Endodermal cell (in vitro differentiated cells): Measurements from ENCODE around the gene TSPAN15. TPM values are rescaled to one million over a fixed set of nuclear protein-coding genes. Genes with fewer than 3 reads are reported as not detected.

ENCODE experiments used
- DNase-seq: peaks from one replicate; pipeline ENCODE4 v3.0.0-alpha.2; 2017
- H3K27ac ChIP-seq: 2 replicates; pipeline ENCODE4 v1.5.1; 2013; ENCODE audit warnings: mild to moderate bottlenecking, low read depth, low read length, moderate library complexity
- H3K27me3 ChIP-seq: 2 replicates; pipeline ENCODE4 v1.6.1; 2013; ENCODE audit warnings: mild to moderate bottlenecking, low read length, moderate library complexity; ENCODE audit not compliant: insufficient read depth, control insufficient read depth, poor library complexity, severe bottlenecking
- H3K36me3 ChIP-seq: 2 replicates; pipeline ENCODE4 v1.7.0; 2013; ENCODE audit warnings: mild to moderate bottlenecking, low read length, moderate library complexity; ENCODE audit not compliant: control insufficient read depth, insufficient read depth
- H3K4me1 ChIP-seq: one replicate; pipeline ENCODE4 v1.7.0; 2013; ENCODE audit warnings: low read length; ENCODE audit not compliant: control insufficient read depth, insufficient read depth
- H3K4me3 ChIP-seq: 2 replicates; pipeline ENCODE4 v1.5.1; 2013; ENCODE audit warnings: mild to moderate bottlenecking, low read length, moderate library complexity
- H3K9ac ChIP-seq: 2 replicates; pipeline ENCODE4 v1.6.1; 2013; ENCODE audit warnings: mild to moderate bottlenecking, low read length, moderate library complexity; ENCODE audit not compliant: poor library complexity, severe bottlenecking; ENCODE audit errors: extremely low read depth
- H3K9me3 ChIP-seq: 2 replicates; pipeline ENCODE4 v1.6.1; 2013; ENCODE audit warnings: mild to moderate bottlenecking, low read length, moderate library complexity; ENCODE audit not compliant: control insufficient read depth
- H3K27ac Mint-ChIP-seq: 2 replicates; pipeline ENCODE4 v1.8.0; 2020; ENCODE audit warnings: mixed read lengths
- H3K27me3 Mint-ChIP-seq: 2 replicates; pipeline ENCODE4 v1.8.0; 2021; ENCODE audit warnings: mild to moderate bottlenecking, mixed read lengths; ENCODE audit not compliant: insufficient read depth
- H3K36me3 Mint-ChIP-seq: 2 replicates; pipeline ENCODE4 v1.8.0; 2020; ENCODE audit warnings: low read depth, mixed read lengths
- H3K4me1 Mint-ChIP-seq: 2 replicates; pipeline ENCODE4 v1.8.0; 2020; ENCODE audit warnings: mixed read lengths
- H3K4me3 Mint-ChIP-seq: 2 replicates; pipeline ENCODE4 v1.8.0; 2020; ENCODE audit warnings: mild to moderate bottlenecking, moderate library complexity, mixed read lengths
- H3K9me3 Mint-ChIP-seq: 2 replicates; pipeline ENCODE4 v1.8.0; 2020; ENCODE audit warnings: mild to moderate bottlenecking, mixed read lengths
- WGBS, 2 experiments: methylation state at CpG; one replicate each; pipeline versions ENCODE4 v1.1.5 to v1.1.7; 2013; ENCODE audit warnings: missing lambda C conversion rate in 2 of 2, mixed read lengths in 1 of 2; ENCODE audit not compliant: insufficient coverage in 1 of 2, insufficient read length in 1 of 2; 5-methylcytosine and 5-hydroxymethylcytosine counted together
- total RNA-seq, 2 donors: library from RNA; stranded (reverse); fragmentation: NEBNext Ultra II Directional in 1 of 2; extraction: Animal tissue kit (Norgen Biotek cat#: 25700) in 1 of 2; gene quantifications; 2 replicates in 1 of 2; 3 replicates in 1 of 2; pipeline ENCODE4 v1.2.1, GENCODE V29; 2021
- TF ChIP-seq, protein P1 (sequence below): fragments of 200-600 bp; sonication (generic); conservative IDR thresholded peaks from 2 replicates; pipeline ENCODE4 v1.5.0; 2021; ENCODE audit warnings: antibody characterized with exemption, mild to moderate bottlenecking

The TSPAN15 gene
- total RNA-seq, 2 donors from 2014 or later, result 10.1 to 15.8 TPM

- H3K4me3 Mint-ChIP-seq, result no peak overlapping the region
- Histone ChIP-seq H3K9ac (no peak overlapping the region), H3K27me3 (no peaks in the 10 kb centered on the region), H3K36me3 (no peaks in the 10 kb centered on the region), H3K4me3 (no peak overlapping the region), H3K4me1 (no peaks in the 10 kb centered on the region), H3K27ac (no peak overlapping the region), H3K9me3 (no peaks in the 10 kb centered on the region)
- no peak for DNase-seq
- 100% methylated on average over 2 of the region's 2 CpGs; no CpG with 5 or more reads in 1 of the 2 experiments for WGBS, 2 experiments
- no peak overlapping the region for H3K27ac Mint-ChIP-seq
- peaks cover 10% of the 10 kb centered on the region for H3K27me3 Mint-ChIP-seq
- H3K9me3 Mint-ChIP-seq, result no peaks in the 10 kb centered on the region
- H3K4me1 Mint-ChIP-seq, result no peaks in the 10 kb centered on the region
- H3K36me3 Mint-ChIP-seq, result no peaks in the 10 kb centered on the region
- TF ChIP-seq, protein P1, sequence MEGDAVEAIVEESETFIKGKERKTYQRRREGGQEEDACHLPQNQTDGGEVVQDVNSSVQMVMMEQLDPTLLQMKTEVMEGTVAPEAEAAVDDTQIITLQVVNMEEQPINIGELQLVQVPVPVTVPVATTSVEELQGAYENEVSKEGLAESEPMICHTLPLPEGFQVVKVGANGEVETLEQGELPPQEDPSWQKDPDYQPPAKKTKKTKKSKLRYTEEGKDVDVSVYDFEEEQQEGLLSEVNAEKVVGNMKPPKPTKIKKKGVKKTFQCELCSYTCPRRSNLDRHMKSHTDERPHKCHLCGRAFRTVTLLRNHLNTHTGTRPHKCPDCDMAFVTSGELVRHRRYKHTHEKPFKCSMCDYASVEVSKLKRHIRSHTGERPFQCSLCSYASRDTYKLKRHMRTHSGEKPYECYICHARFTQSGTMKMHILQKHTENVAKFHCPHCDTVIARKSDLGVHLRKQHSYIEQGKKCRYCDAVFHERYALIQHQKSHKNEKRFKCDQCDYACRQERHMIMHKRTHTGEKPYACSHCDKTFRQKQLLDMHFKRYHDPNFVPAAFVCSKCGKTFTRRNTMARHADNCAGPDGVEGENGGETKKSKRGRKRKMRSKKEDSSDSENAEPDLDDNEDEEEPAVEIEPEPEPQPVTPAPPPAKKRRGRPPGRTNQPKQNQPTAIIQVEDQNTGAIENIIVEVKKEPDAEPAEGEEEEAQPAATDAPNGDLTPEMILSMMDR, result no peak
Measured at GRCh38 chr10:69425041-69425440, 26.2 kb upstream of the TSPAN15 start.

- H3K27me3 Mint-ChIP-seq, result peaks cover 10% of the 10 kb centered on the region
- H3K4me3 Mint-ChIP-seq, result no peak overlapping the region
- H3K9me3 Mint-ChIP-seq, result no peaks in the 10 kb centered on the region
- H3K4me1 Mint-ChIP-seq, result no peaks in the 10 kb centered on the region
- DNase-seq, result no peak
- Histone ChIP-seq H3K27me3 (no peaks in the 10 kb centered on the region), H3K9me3 (no peaks in the 10 kb centered on the region), H3K36me3 (no peaks in the 10 kb centered on the region), H3K4me3 (no peak overlapping the region), H3K27ac (no peak overlapping the region), H3K9ac (no peak overlapping the region), H3K4me1 (no peaks in the 10 kb centered on the region)
- 69 to 80% methylated on average over 5 of the region's 5 CpGs for WGBS, 2 experiments
- TF ChIP-seq, protein P1, result no peak
- no peaks in the 10 kb centered on the region for H3K36me3 Mint-ChIP-seq
- no peak overlapping the region for H3K27ac Mint-ChIP-seq
Measured at GRCh38 chr10:69425511-69426298, 25.6 kb upstream of the TSPAN15 start.

- Histone ChIP-seq H3K9me3 (no peaks in the 10 kb centered on the region), H3K27me3 (no peaks in the 10 kb centered on the region), H3K4me1 (no peaks in the 10 kb centered on the region), H3K36me3 (no peaks in the 10 kb centered on the region), H3K9ac (no peak overlapping the region), H3K4me3 (no peak overlapping the region), H3K27ac (no peak overlapping the region)
- no peaks in the 10 kb centered on the region for H3K36me3 Mint-ChIP-seq
- no peak overlapping the region for H3K4me3 Mint-ChIP-seq
- DNase-seq, result no peak
- H3K27me3 Mint-ChIP-seq, result peaks cover 10% of the 10 kb centered on the region
- no peaks in the 10 kb centered on the region for H3K4me1 Mint-ChIP-seq
- TF ChIP-seq, protein P1, result no peak
- 87 to 93% methylated on average over 4 of the region's 4 CpGs for WGBS, 2 experiments
- H3K9me3 Mint-ChIP-seq, result no peaks in the 10 kb centered on the region
- H3K27ac Mint-ChIP-seq, result no peak overlapping the region
Measured at GRCh38 chr10:69426376-69426727, 24.9 kb upstream of the TSPAN15 start.
